H1 (cell line): Measurements from ENCODE around the gene PIGU. TPM values are rescaled to one million over a fixed set of nuclear protein-coding genes. Genes with fewer than 3 reads are reported as not detected.

ENCODE experiments used
- CTCF ChIA-PET: fragments of 300-600 bp; sonication (Branson Sonifier 250); formaldehyde crosslinking; loops from one replicate; lab custom pipeline; 2021; ENCODE audit not compliant: partially characterized antibody; lab: Charles Lee
- POLR2A ChIA-PET: fragments of 300-600 bp; sonication (Branson Sonifier 250); formaldehyde crosslinking; loops from one replicate; lab custom pipeline; 2021; ENCODE audit warnings: inconsistent platforms; ENCODE audit not compliant: partially characterized antibody; lab: Charles Lee
- DNase-seq, 2 experiments: peaks; one replicate each; pipeline versions ENCODE4 v3.0.0 to v3.0.0-alpha.2; 2010 to 2022; ENCODE audit warnings: low spot score in 2 of 2, low read depth in 1 of 2, mixed read lengths in 1 of 2
- FAIRE-seq: peaks from 2 replicates; lab custom pipeline; 2011; peaks lifted over from hg19 to GRCh38; lab: Jason Lieb, UNC
- H2AFZ ChIP-seq: 2 replicates; pipeline ENCODE4 v1.8.1; 2012; ENCODE audit warnings: low read length, inconsistent platforms
- H2AK5ac ChIP-seq: 2 replicates; pipeline ENCODE4 v1.6.1; 2013; ENCODE audit warnings: low read depth, low read length
- H2BK120ac ChIP-seq: replicated peaks from 2 replicates; pipeline ENCODE3; 2013; ENCODE audit warnings: low read depth, low read length, inconsistent platforms
- H2BK12ac ChIP-seq: 2 replicates; pipeline ENCODE4 v1.6.1; 2013; ENCODE audit warnings: low read depth, low read length
- H2BK15ac ChIP-seq: 2 replicates; pipeline ENCODE4 v1.6.1; 2013; ENCODE audit warnings: low read length
- H2BK20ac ChIP-seq: 2 replicates; pipeline ENCODE4 v1.6.1; 2013; ENCODE audit warnings: low read length
- H2BK5ac ChIP-seq: 2 replicates; pipeline ENCODE4 v1.6.1; 2013; ENCODE audit warnings: low read depth, low read length
- H3K14ac ChIP-seq: 2 replicates; pipeline ENCODE4 v1.6.1; 2013; ENCODE audit warnings: inconsistent platforms; ENCODE audit not compliant: insufficient read length
- H3K18ac ChIP-seq: 2 replicates; pipeline ENCODE4 v1.6.1; 2013; ENCODE audit warnings: low read length; ENCODE audit errors: extremely low read depth
- H3K23ac ChIP-seq: 2 replicates; pipeline ENCODE4 v1.6.1; 2013; ENCODE audit warnings: inconsistent platforms; ENCODE audit not compliant: insufficient read length
- H3K23me2 ChIP-seq: 2 replicates; pipeline ENCODE4 v1.6.1; 2013; ENCODE audit warnings: low read depth, low read length
- H3K27ac ChIP-seq: 2 replicates; pipeline ENCODE4 v1.6.1; 2011; ENCODE audit warnings: low read depth, low read length, inconsistent platforms
- H3K27me3 ChIP-seq, 4 experiments: replicated peaks in 1 of 4; 1 replicate in 1 of 4; 2 replicates in 3 of 4; pipeline versions ENCODE4 v1.6.1 to v1.8.1; 2011 to 2013; ENCODE audit warnings: low read length in 3 of 4, mild to moderate bottlenecking in 3 of 4, inconsistent platforms in 2 of 4, mixed read lengths in 2 of 4, moderate library complexity in 1 of 4; ENCODE audit not compliant: control insufficient read depth in 3 of 4, insufficient read depth in 3 of 4; ENCODE audit errors: extremely low read depth in 1 of 4
- H3K36me3 ChIP-seq, 4 experiments: 2 replicates each; pipeline versions ENCODE4 v1.6.1 to v1.8.1; 2011 to 2013; ENCODE audit warnings: mild to moderate bottlenecking in 4 of 4, low read length in 3 of 4, moderate library complexity in 2 of 4, control low read depth in 1 of 4, inconsistent platforms in 1 of 4; ENCODE audit not compliant: insufficient read depth in 4 of 4, control insufficient read depth in 2 of 4
- H3K4ac ChIP-seq: replicated peaks from 2 replicates; pipeline ENCODE3; 2013; ENCODE audit warnings: low read length, low read depth, mixed read lengths, inconsistent platforms; ENCODE audit not compliant: insufficient read length
- H3K4me1 ChIP-seq, 4 experiments: replicated peaks in 1 of 4; 1 replicate in 1 of 4; 2 replicates in 3 of 4; pipeline versions ENCODE4 v1.6.1 to v1.8.1; 2011 to 2013; ENCODE audit warnings: low read length in 3 of 4, inconsistent platforms in 2 of 4, mixed read lengths in 1 of 4; ENCODE audit not compliant: insufficient read depth in 4 of 4, control insufficient read depth in 3 of 4
- H3K4me2 ChIP-seq, 2 experiments: 2 replicates each; pipeline versions ENCODE4 v1.6.1 to v1.8.1; 2011 to 2013; ENCODE audit warnings: low read depth in 2 of 2, low read length in 2 of 2, control low read depth in 1 of 2, inconsistent platforms in 1 of 2, mild to moderate bottlenecking in 1 of 2; ENCODE audit not compliant: insufficient read depth in 1 of 2
- H3K4me3 ChIP-seq, 4 experiments: fragments of 200-600, 300-600 bp in 1 of 4; sonication (generic), shearing (Covaris generic), sonication (Bioruptor Twin) in 1 of 4; 2 replicates each; pipeline versions ENCODE4 v1.5.1 to v1.8.1; 2011 to 2016; ENCODE audit warnings: low read length in 4 of 4, low read depth in 3 of 4, control low read depth in 2 of 4, inconsistent platforms in 2 of 4, mild to moderate bottlenecking in 2 of 4, mixed read lengths in 1 of 4, moderate library complexity in 1 of 4; ENCODE audit not compliant: insufficient read depth in 2 of 4; ENCODE audit errors: extremely low read depth in 1 of 4
- H3K56ac ChIP-seq: replicated peaks from 2 replicates; pipeline ENCODE3; 2013; ENCODE audit warnings: low read depth, mild to moderate bottlenecking, mixed read lengths, low read length, inconsistent platforms; ENCODE audit not compliant: insufficient read length
- H3K79me1 ChIP-seq: 2 replicates; pipeline ENCODE4 v1.6.1; 2013; ENCODE audit warnings: low read depth, low read length, control low read depth
- H3K79me2 ChIP-seq, 2 experiments: 2 replicates each; pipeline versions ENCODE4 v1.6.1 to v1.8.1; 2012 to 2013; ENCODE audit warnings: low read length in 2 of 2, mild to moderate bottlenecking in 2 of 2, inconsistent platforms in 1 of 2; ENCODE audit not compliant: insufficient read depth in 2 of 2, control insufficient read depth in 1 of 2
- H3K9ac ChIP-seq, 4 experiments: replicated peaks in 1 of 4; 1 replicate in 1 of 4; 2 replicates in 3 of 4; pipeline versions ENCODE4 v1.6.1 to v1.8.1; 2011 to 2013; ENCODE audit warnings: low read depth in 3 of 4, low read length in 3 of 4, control low read depth in 2 of 4, mild to moderate bottlenecking in 2 of 4, moderate library complexity in 2 of 4, inconsistent platforms in 1 of 4; ENCODE audit errors: extremely low read depth in 1 of 4
- H3K9me3 ChIP-seq, 2 experiments: 2 replicates each; pipeline versions ENCODE4 v1.6.1 to v1.8.1; 2012 to 2013; ENCODE audit warnings: mild to moderate bottlenecking in 2 of 2, moderate library complexity in 2 of 2, control low read depth in 1 of 2, inconsistent platforms in 1 of 2, low read depth in 1 of 2, low read length in 1 of 2, mixed read lengths in 1 of 2; ENCODE audit not compliant: insufficient read depth in 2 of 2
- H4K20me1 ChIP-seq, 2 experiments: replicated peaks in 1 of 2; 2 replicates each; pipeline versions ENCODE3 to v1.8.1; 2011 to 2013; ENCODE audit warnings: inconsistent platforms in 2 of 2, low read length in 2 of 2, mild to moderate bottlenecking in 1 of 2; ENCODE audit not compliant: insufficient read depth in 2 of 2, control insufficient read depth in 1 of 2
- H4K5ac ChIP-seq: 2 replicates; pipeline ENCODE4 v1.6.1; 2013; ENCODE audit warnings: low read length, low read depth, mixed read lengths, inconsistent platforms; ENCODE audit not compliant: insufficient read length
- H4K8ac ChIP-seq: 2 replicates; pipeline ENCODE4 v1.8.0; 2013; ENCODE audit warnings: mild to moderate bottlenecking, moderate library complexity, low read length, inconsistent platforms; ENCODE audit not compliant: insufficient read depth; ENCODE audit errors: extremely low read depth
- H4K91ac ChIP-seq: replicated peaks from 2 replicates; pipeline ENCODE3; 2013; ENCODE audit warnings: low read length, mixed read lengths, inconsistent platforms; ENCODE audit not compliant: insufficient read length
- BCL11A ChIP-seq, 2 experiments: IDR thresholded peaks; one replicate each; pipeline ENCODE4 v1.6.1; 2011; ENCODE audit warnings: low read depth in 2 of 2, low read length in 2 of 2, mild to moderate bottlenecking in 2 of 2
- BRCA1 ChIP-seq: IDR thresholded peaks from 2 replicates; pipeline ENCODE4 v1.6.1; 2012; ENCODE audit warnings: low read depth, low read length, improper control_type of control experiment
- CTBP2 ChIP-seq: IDR thresholded peaks from 2 replicates; pipeline ENCODE4 v1.7.0; 2011; ENCODE audit warnings: borderline replicate concordance, mild to moderate bottlenecking, moderate library complexity, mixed read lengths, low read length; ENCODE audit not compliant: insufficient read depth, insufficient read length
- EZH2 ChIP-seq: fragments of 200-600 bp; sonication (generic); IDR thresholded peaks from 2 replicates; pipeline ENCODE4 v1.7.1; 2012; ENCODE audit warnings: low read depth, mild to moderate bottlenecking, moderate library complexity, low read length, inconsistent platforms; ENCODE audit not compliant: severe bottlenecking
- JUND ChIP-seq: IDR thresholded peaks from 2 replicates; pipeline ENCODE4 v1.6.1; 2011; ENCODE audit warnings: mild to moderate bottlenecking, improper control_type of control experiment, low read length
- KDM1A ChIP-seq: fragments of 200-600, 300-600 bp; sonication (generic); IDR thresholded peaks from 2 replicates; pipeline ENCODE4 v1.7.1; 2016; ENCODE audit warnings: mild to moderate bottlenecking, low read length, borderline replicate concordance
- NANOG ChIP-seq: IDR thresholded peaks from 2 replicates; pipeline ENCODE4 v1.6.1; 2011; ENCODE audit warnings: low read length, low read depth, mild to moderate bottlenecking, inconsistent platforms; ENCODE audit not compliant: insufficient read depth, poor library complexity, severe bottlenecking
- PHF8 ChIP-seq: fragments of 200-600 bp; sonication (generic); conservative IDR thresholded peaks from 2 replicates; pipeline ENCODE4 v1.7.1; 2012; ENCODE audit warnings: low read depth, mild to moderate bottlenecking, inconsistent platforms, low read length, moderate library complexity
- POLR2AphosphoS5 ChIP-seq: IDR thresholded peaks from 2 replicates; pipeline ENCODE4 v1.6.1; 2011; ENCODE audit warnings: low read depth, low read length
- RNF2 ChIP-seq: fragments of 200-900, 300-1000 bp; sonication (generic); IDR thresholded peaks from 2 replicates; pipeline ENCODE4 v1.7.1; 2016; ENCODE audit warnings: borderline replicate concordance, low read depth, mild to moderate bottlenecking, antibody characterized with exemption, low read length; ENCODE audit not compliant: poor library complexity, severe bottlenecking; ENCODE audit errors: missing control alignments
- SP1 ChIP-seq: IDR thresholded peaks from 2 replicates; pipeline ENCODE4 v1.6.1; 2011; ENCODE audit warnings: low read depth, low read length
- SUZ12 ChIP-seq: fragments of 200-600 bp; sonication (generic); IDR thresholded peaks from 2 replicates; pipeline ENCODE4 v1.6.1; 2012; ENCODE audit warnings: mild to moderate bottlenecking, inconsistent platforms, low read length, moderate library complexity, mixed read lengths
- WGBS, 2 experiments: shearing (Covaris generic) in 1 of 2; methylation state at CpG; one replicate each; pipeline versions ENCODE4 v1.1.6 to v1.1.7; 2013 to 2015; ENCODE audit warnings: low lambda C conversion rate in 2 of 2, mixed read lengths in 2 of 2, inconsistent platforms in 1 of 2, low coverage in 1 of 2, missing lambda C conversion rate in 1 of 2; ENCODE audit not compliant: insufficient replicate concordance in 2 of 2, insufficient coverage in 1 of 2, insufficient read length in 1 of 2; ENCODE audit errors: extremely low coverage in 1 of 2, missing lambda C conversion rate in 1 of 2; 5-methylcytosine and 5-hydroxymethylcytosine counted together
- polyA plus RNA-seq, 7 experiments: library from polyadenylated mRNA; depleted of rRNA in 3 of 7; stranded (reverse) in 5 of 7; unstranded in 2 of 7; fragments of >200 nt in 5 of 7; fragments of 200-250 nt in 2 of 7; gene quantifications; 1 replicate in 5 of 7; 2 replicates in 1 of 7; 4 replicates in 1 of 7; pipeline versions ENCODE4 v1.2.1 to v1.2.3, GENCODE V29; 2011 to 2013; ENCODE audit warnings: missing spikeins in 2 of 7, mixed read lengths in 2 of 7
- total RNA-seq: library from RNA; stranded (reverse); fragmentation: NEBNext Ultra II Directional; extraction: Animal tissue kit (Norgen Biotek cat#: 25700); gene quantifications from 2 replicates; pipeline ENCODE4 v1.2.1, GENCODE V29; 2021

Gene PIGU
- total and polyA plus RNA-seq, 2 of the 8 experiments (the other 6 are each of a cell fraction or from before 2014, with no cell fraction given) = 28.3 to 117 TPM

DNA sequence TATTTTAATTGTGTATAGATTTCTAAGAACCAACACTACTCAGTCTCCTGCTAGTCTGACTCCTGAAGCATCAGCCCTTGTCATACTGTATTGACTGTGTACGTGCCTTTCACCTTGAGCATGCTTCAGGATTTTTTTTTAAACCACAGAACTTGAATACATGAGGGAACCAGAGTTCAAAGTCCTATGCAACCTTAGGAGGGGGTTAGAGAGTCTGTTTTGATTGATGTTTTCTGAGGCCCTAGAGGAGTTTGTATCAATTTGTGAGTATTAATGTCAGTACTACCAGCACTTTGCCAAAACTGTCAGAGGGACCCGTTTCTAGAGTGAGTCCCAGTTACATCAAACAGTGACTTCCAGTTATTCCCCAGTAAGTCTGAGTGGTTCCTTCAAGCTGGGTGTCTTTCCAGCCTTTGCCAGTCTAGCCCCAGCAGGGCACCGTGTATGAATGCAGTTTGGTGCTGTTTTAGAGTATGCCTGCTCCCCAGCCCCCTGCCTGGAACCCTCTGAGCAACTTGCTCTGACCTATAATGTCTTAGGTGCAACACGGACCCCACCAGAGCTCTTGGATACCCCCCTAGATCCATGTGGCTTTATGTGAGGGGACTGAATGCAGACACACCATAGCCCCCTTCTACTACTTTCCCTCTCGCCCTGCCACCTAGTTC lies 35.8 kb upstream of the PIGU start:
- POLR2A ChIA-PET = interaction anchor here (1.0 kb wide), 1 partner anchor 10 kb away, joined by 3 read pairs; no protein-coding TSS in a partner anchor
- no peak overlapping the region for H2AFZ ChIP-seq
- no peak overlapping the region for H2BK15ac ChIP-seq
- CTCF ChIA-PET = interaction anchor here (0.8 to 1.9 kb wide), 4 partner anchors 12 to 57 kb away, joined by 3 to 8 read pairs (median 4); no protein-coding TSS in a partner anchor
- no peak overlapping the region for H3K4me2 ChIP-seq
- no peak overlapping the region for H3K4me3 ChIP-seq
- WGBS, 2 experiments = 85% methylated on average over 5 of the region's 5 CpGs; no CpG with 5 or more reads in 1 of the 2 experiments
- H3K18ac ChIP-seq = no peak overlapping the region
- no peak overlapping the region for H3K27ac ChIP-seq
- H3K4ac ChIP-seq = no peak overlapping the region
- H3K14ac ChIP-seq = no peak overlapping the region
- H2BK12ac ChIP-seq = no peak overlapping the region
- no peaks in the 10 kb centered on the region for H3K79me2 ChIP-seq
- H3K27me3 ChIP-seq = peaks cover 9 to 28% (median 21%) of the 10 kb centered on the region in 4 experiments
- H3K9me3 ChIP-seq = no peaks in the 10 kb centered on the region
- no peak overlapping the region for H3K56ac ChIP-seq
- H3K9ac ChIP-seq = no peak overlapping the region
- H3K79me1 ChIP-seq = no peaks in the 10 kb centered on the region
- DNase-seq (no peak), FAIRE-seq (no peak)
- no peak overlapping the region for H3K23ac ChIP-seq
- TF ChIP-seq NANOG = no peak
- no peak for TF ChIP-seq POLR2AphosphoS5
- TF ChIP-seq CTBP2 = no peak
- no peak for TF ChIP-seq EZH2
- TF ChIP-seq JUND = no peak
- no peak for TF ChIP-seq PHF8
- no peak for TF ChIP-seq KDM1A
- TF ChIP-seq SP1 = no peak
- no peak for TF ChIP-seq RNF2
- no peak for TF ChIP-seq BCL11A (IDR thresholded peaks at IDR 0.05; ENCODE audit: low read depth in 2 of 2, low read length in 2 of 2)
- no peak for TF ChIP-seq BRCA1
- TF ChIP-seq SUZ12 = no peak
- peaks cover 0 to 8% of the 10 kb centered on the region in 2 experiments for H4K20me1 ChIP-seq
- no peak overlapping the region for H4K5ac ChIP-seq
- no peaks in the 10 kb centered on the region for H3K36me3 ChIP-seq
- H2BK5ac ChIP-seq = no peak overlapping the region
- H4K91ac ChIP-seq = no peak overlapping the region
- no peak overlapping the region for H2BK120ac ChIP-seq
- H3K4me1 ChIP-seq = peaks cover 0 to 4% (median 1%) of the 10 kb centered on the region in 4 experiments; a peak in 3 of 7 replicates
- no peak overlapping the region for H4K8ac ChIP-seq
- peaks cover 12% of the 10 kb centered on the region; the same call in 1 of the 2 replicates for H3K23me2 ChIP-seq
- H2AK5ac ChIP-seq = no peak overlapping the region
- H2BK20ac ChIP-seq = no peak overlapping the region
